ENCODE measurements around the gene CCDC57. TPM values are rescaled to one million over a fixed set of nuclear protein-coding genes. Genes with fewer than 3 reads are reported as not detected.

The CCDC57 gene
- total and polyA plus RNA-seq, 2 of the 8 experiments (the other 6 are each of a cell fraction or from before 2014, with no cell fraction given), result 8.4 to 12.9 TPM

DNA sequence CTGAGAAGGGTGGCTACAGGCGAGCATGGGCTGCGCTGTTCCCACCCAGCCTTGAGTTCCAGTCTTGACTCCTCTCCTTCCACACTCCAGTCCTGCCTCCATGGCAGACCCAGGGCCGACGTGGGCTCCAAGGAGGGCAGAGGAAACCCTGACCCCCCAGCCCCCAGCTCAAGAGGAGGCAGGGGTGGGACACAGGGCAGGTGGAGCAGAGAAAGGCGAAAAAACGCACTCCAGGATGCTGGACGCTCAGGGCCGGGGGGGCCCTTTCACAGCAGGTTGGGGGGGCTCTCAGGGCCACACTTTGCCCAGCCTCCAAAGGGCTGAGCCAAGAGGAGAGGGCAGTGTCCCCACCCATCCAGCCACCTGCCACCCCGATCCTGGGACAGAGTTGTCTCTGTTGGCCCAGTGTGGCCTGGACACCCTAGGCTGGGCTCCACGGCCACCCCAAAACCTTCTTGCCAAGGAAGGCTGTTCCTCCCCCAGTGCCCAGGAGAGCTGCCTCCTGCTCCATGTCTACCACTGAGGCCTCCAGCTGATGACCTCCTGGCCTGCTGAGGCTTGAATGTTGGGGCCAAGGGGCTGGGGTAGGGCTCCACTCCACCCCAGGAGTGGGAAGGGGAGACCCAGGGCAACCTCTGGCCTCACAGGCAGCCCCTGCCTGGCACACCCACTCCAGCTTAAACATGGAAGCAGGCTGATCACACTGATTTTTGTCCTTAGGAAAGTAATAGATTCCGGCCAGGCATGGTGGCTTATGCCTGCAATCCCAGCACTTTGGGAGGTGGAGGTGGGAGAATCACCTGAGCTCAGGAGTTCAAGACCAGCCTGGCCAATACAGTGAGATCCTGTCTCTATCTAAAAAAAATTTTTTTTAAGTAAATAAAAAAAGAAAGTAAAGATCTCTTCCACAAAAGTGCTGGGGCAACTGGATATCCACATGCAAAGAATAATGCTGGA is 7.4 kb upstream of the CCDC57 start:
- Histone ChIP-seq H3K18ac (ENCODE audit: extremely low read depth, low read length) (no peak overlapping the region), H3K4ac (replicated peaks; ENCODE audit: insufficient read length, low read depth, low read length) (no peak overlapping the region), H3K56ac (replicated peaks; ENCODE audit: insufficient read length, low read depth, low read length) (no peak overlapping the region), H3K36me3 (ENCODE audit: control insufficient read depth in 2 of 4, insufficient read depth in 4 of 4, low read length in 3 of 4) (no peaks in the 10 kb centered on the region), H3K4me1 (replicated peaks in 1 of 4; ENCODE audit: control insufficient read depth in 3 of 4, insufficient read depth in 4 of 4, low read length in 3 of 4) (no peaks in the 10 kb centered on the region), H2AFZ (ENCODE audit: low read length) (no peak overlapping the region), H3K4me3 (ENCODE audit: extremely low read depth in 1 of 4, insufficient read depth in 2 of 4, low read depth in 3 of 4, low read length in 4 of 4) (no peak overlapping the region), H3K27ac (ENCODE audit: low read depth, low read length) (no peak overlapping the region), H4K20me1 (replicated peaks in 1 of 2; ENCODE audit: control insufficient read depth in 1 of 2, insufficient read depth in 2 of 2, low read length in 2 of 2) (peaks cover 0 to 2% of the 10 kb centered on the region in 2 experiments), H3K4me2 (ENCODE audit: insufficient read depth in 1 of 2, low read depth in 2 of 2, low read length in 2 of 2) (no peak overlapping the region), H3K79me1 (ENCODE audit: low read depth, low read length) (no peaks in the 10 kb centered on the region; the same call in 1 of the 2 replicates), H3K14ac (ENCODE audit: insufficient read length) (no peak overlapping the region), H4K8ac (ENCODE audit: extremely low read depth, insufficient read depth, low read length) (no peak overlapping the region), H4K91ac (replicated peaks; ENCODE audit: insufficient read length, low read length) (no peak overlapping the region), H2BK12ac (ENCODE audit: low read depth, low read length) (no peak overlapping the region), H3K9ac (replicated peaks in 1 of 4; ENCODE audit: extremely low read depth in 1 of 4, low read depth in 3 of 4, low read length in 3 of 4) (no peak overlapping the region), H3K23me2 (ENCODE audit: low read depth, low read length) (no peaks in the 10 kb centered on the region), H3K23ac (ENCODE audit: insufficient read length) (no peak overlapping the region), H2AK5ac (ENCODE audit: low read depth, low read length) (no peak overlapping the region), H3K79me2 (ENCODE audit: control insufficient read depth in 1 of 2, insufficient read depth in 2 of 2, low read length in 2 of 2) (no peaks in the 10 kb centered on the region), H2BK20ac (ENCODE audit: low read length) (no peak overlapping the region), H3K27me3 (replicated peaks in 1 of 4; ENCODE audit: control insufficient read depth in 3 of 4, extremely low read depth in 1 of 4, insufficient read depth in 3 of 4, low read length in 3 of 4) (peaks cover 0 to 2% (median under 1%) of the 10 kb centered on the region in 4 experiments; a peak in 2 of 7 replicates), H4K5ac (ENCODE audit: insufficient read length, low read depth, low read length) (no peak overlapping the region), H2BK120ac (replicated peaks; ENCODE audit: low read depth, low read length) (no peak overlapping the region), H2BK5ac (ENCODE audit: low read depth, low read length) (no peak overlapping the region), H2BK15ac (ENCODE audit: low read length) (no peak overlapping the region), H3K9me3 (ENCODE audit: insufficient read depth in 2 of 2, low read depth in 1 of 2, low read length in 1 of 2) (no peaks in the 10 kb centered on the region; a peak in 1 of 4 replicates)
- TF ChIP-seq ASH2L (IDR thresholded peaks at IDR 0.05; ENCODE audit: low read length) (no peak), POLR2AphosphoS5 (IDR thresholded peaks at IDR 0.05; ENCODE audit: low read depth, low read length) (no peak)
- TF ChIP-seq, protein P1, sequence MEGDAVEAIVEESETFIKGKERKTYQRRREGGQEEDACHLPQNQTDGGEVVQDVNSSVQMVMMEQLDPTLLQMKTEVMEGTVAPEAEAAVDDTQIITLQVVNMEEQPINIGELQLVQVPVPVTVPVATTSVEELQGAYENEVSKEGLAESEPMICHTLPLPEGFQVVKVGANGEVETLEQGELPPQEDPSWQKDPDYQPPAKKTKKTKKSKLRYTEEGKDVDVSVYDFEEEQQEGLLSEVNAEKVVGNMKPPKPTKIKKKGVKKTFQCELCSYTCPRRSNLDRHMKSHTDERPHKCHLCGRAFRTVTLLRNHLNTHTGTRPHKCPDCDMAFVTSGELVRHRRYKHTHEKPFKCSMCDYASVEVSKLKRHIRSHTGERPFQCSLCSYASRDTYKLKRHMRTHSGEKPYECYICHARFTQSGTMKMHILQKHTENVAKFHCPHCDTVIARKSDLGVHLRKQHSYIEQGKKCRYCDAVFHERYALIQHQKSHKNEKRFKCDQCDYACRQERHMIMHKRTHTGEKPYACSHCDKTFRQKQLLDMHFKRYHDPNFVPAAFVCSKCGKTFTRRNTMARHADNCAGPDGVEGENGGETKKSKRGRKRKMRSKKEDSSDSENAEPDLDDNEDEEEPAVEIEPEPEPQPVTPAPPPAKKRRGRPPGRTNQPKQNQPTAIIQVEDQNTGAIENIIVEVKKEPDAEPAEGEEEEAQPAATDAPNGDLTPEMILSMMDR (IDR thresholded peaks at IDR 0.05; ENCODE audit: control extremely low read depth in 1 of 3, insufficient read depth in 1 of 3, low read depth in 1 of 3, low read length in 3 of 3), result no peak
- ChIA-PET CTCF (ENCODE audit: partially characterized antibody) (interaction anchor here (1.3 to 2.9 kb wide), 2 partner anchors 10 to 16 kb away, joined by 3 to 9 read pairs; partner anchors contain the start of gene SLC16A3), POLR2A (ENCODE audit: partially characterized antibody) (interaction anchor here (0.9 to 2.2 kb wide), 3 partner anchors 9 to 121 kb away, joined by 3 to 4 read pairs (median 4); partner anchors contain the start of gene SLC16A3)
- FAIRE-seq (no peak), DNase-seq (ENCODE audit: low read depth in 1 of 2, low spot score in 2 of 2) (no peak)
- 86% methylated on average over 2 of the region's 11 CpGs; no CpG with 5 or more reads in 1 of the 2 experiments for WGBS, 2 experiments (ENCODE audit: extremely low coverage in 1 of 2, insufficient coverage in 1 of 2, insufficient read length in 1 of 2, insufficient replicate concordance in 2 of 2, low coverage in 1 of 2, low lambda C conversion rate in 2 of 2, missing lambda C conversion rate in 1 of 2)
